GM21825 (cell line): ENCODE measurements around the gene CELSR1.

Experiments
- ATAC-seq: cut with Tn5 transposase; IDR thresholded peaks from one replicate; pipeline ENCODE4 v1.9.1; 2021; ENCODE audit warnings: mild to moderate bottlenecking, moderate library complexity; ENCODE audit not compliant: unreplicated experiment

CELSR1 gene

GRCh38 chr22:46449116-46449691 lies 88.2 kb downstream of the CELSR1 start:
- no peak for ATAC-seq

GRCh38 chr22:46448333-46448732 lies 89.1 kb downstream of the CELSR1 start:
- ATAC-seq = no peak

- ATAC-seq = no peak
These were observed 89.5 kb downstream of the CELSR1 start for GRCh38 chr22:46447906-46448305.

GRCh38 chr22:46446799-46447198 lies 90.6 kb downstream of the CELSR1 start:
- no peak for ATAC-seq

- no peak for ATAC-seq
These were observed 91.5 kb downstream of the CELSR1 start for GRCh38 chr22:46445771-46446420.

- no peak for ATAC-seq
These were observed 93.0 kb downstream of the CELSR1 start for GRCh38 chr22:46444390-46444854.

GRCh38 chr22:46443850-46444389 lies 93.5 kb downstream of the CELSR1 start:
- no peak for ATAC-seq

GRCh38 chr22:46442217-46442853 lies 95.1 kb downstream of the CELSR1 start:
- no peak for ATAC-seq

GRCh38 chr22:46439576-46440465 lies 97.6 kb downstream of the CELSR1 start:
- no peak for ATAC-seq

- ATAC-seq = no peak
These were observed 98.3 kb downstream of the CELSR1 start for GRCh38 chr22:46439111-46439510.

GRCh38 chr22:46437671-46438440 lies 99.6 kb downstream of the CELSR1 start:
- ATAC-seq = no peak

GRCh38 chr22:46436595-46437175 lies 100.7 kb downstream of the CELSR1 start:
- no peak for ATAC-seq

GRCh38 chr22:46433318-46433717 lies 104.1 kb downstream of the CELSR1 start:
- ATAC-seq = no peak

- no peak for ATAC-seq
These were observed 105.0 kb downstream of the CELSR1 start for GRCh38 chr22:46432164-46433068.

GRCh38 chr22:46430961-46431838 lies 106.2 kb downstream of the CELSR1 start:
- ATAC-seq = no peak

GRCh38 chr22:46429325-46429853 lies 108.0 kb downstream of the CELSR1 start:
- ATAC-seq = no peak

GRCh38 chr22:46428602-46429324 lies 108.7 kb downstream of the CELSR1 start:
- no peak for ATAC-seq
